Middle frontal gyrus (tissue), 1 donor: Measurements from ENCODE around the gene GRB2.
"Not testable (repeated sequence)": the region's sequence is repeated elsewhere in the genome, so short reads cannot be mapped to it uniquely, and the experiment has no call there.

Source experiments
- DNase-seq: peaks from one replicate; pipeline ENCODE4 v3.0.0-alpha.2; 2015; ENCODE audit warnings: low spot score; ENCODE audit errors: extremely low spot score

The GRB2 gene

GRCh38 chr17:75353176-75353575 lies 52.3 kb downstream of the GRB2 start:
- DNase-seq = no peak

- no peak for DNase-seq
These were observed 53.4 kb downstream of the GRB2 start for GRCh38 chr17:75352079-75352569.

- no peak for DNase-seq
These were observed 54.8 kb downstream of the GRB2 start for GRCh38 chr17:75350706-75351105.

- DNase-seq = no peak
These were observed 55.4 kb downstream of the GRB2 start for GRCh38 chr17:75350029-75350428.

GRCh38 chr17:75349589-75349988 lies 55.9 kb downstream of the GRB2 start:
- DNase-seq = no peak

GRCh38 chr17:75348386-75349012 lies 57.0 kb downstream of the GRB2 start:
- DNase-seq = no peak

GRCh38 chr17:75346906-75347305 lies 58.6 kb downstream of the GRB2 start:
- DNase-seq = no peak

- not testable (repeated sequence) for DNase-seq
These were observed 59.1 kb downstream of the GRB2 start for GRCh38 chr17:75346368-75346767.

GRCh38 chr17:75345514-75346167 lies 59.8 kb downstream of the GRB2 start:
- DNase-seq = no peak

- no peak for DNase-seq
These were observed 60.8 kb downstream of the GRB2 start for GRCh38 chr17:75344666-75345065.

GRCh38 chr17:75342996-75343395 lies 62.5 kb downstream of the GRB2 start:
- DNase-seq = no peak

- DNase-seq = no peak
These were observed 63.5 kb downstream of the GRB2 start for GRCh38 chr17:75341784-75342486.

GRCh38 chr17:75340631-75341030 lies 64.8 kb downstream of the GRB2 start:
- DNase-seq = no peak

- DNase-seq = no peak
These were observed 65.5 kb downstream of the GRB2 start for GRCh38 chr17:75339971-75340370.

- DNase-seq = no peak
These were observed 67.1 kb downstream of the GRB2 start for GRCh38 chr17:75338335-75338734.

- no peak for DNase-seq
These were observed 70.2 kb downstream of the GRB2 start for GRCh38 chr17:75335315-75335714.

- DNase-seq = no peak
These were observed 70.8 kb downstream of the GRB2 start for GRCh38 chr17:75334723-75335122.

- no peak for DNase-seq
These were observed 73.8 kb downstream of the GRB2 start for GRCh38 chr17:75331671-75332070.

GRCh38 chr17:75327757-75328156 lies 77.7 kb downstream of the GRB2 start:
- DNase-seq = no peak

GRCh38 chr17:75326226-75326848 lies 79.1 kb downstream of the GRB2 start:
- DNase-seq = no peak

GRCh38 chr17:75325827-75326225 lies 79.7 kb downstream of the GRB2 start:
- no peak for DNase-seq

- DNase-seq = no peak
These were observed 80.1 kb downstream of the GRB2 start for GRCh38 chr17:75325348-75325747.
